ENCODE results near the gene MAB21L2.

- no peak for TF ChIP-seq EZH2 (optimal IDR thresholded peaks at IDR 0.05; ENCODE audit: low read depth, low read length)
- TF ChIP-seq CTCF (IDR thresholded peaks at IDR 0.05; ENCODE audit: low read length): no peak
Observed at GRCh38 chr4:150625033-150625432, 43.1 kb downstream of the MAB21L2 start.

Measured in MM.1S (cell line).